ENCODE data around the gene BCAR1. TPM values are rescaled to one million over a fixed set of nuclear protein-coding genes. Genes with fewer than 3 reads are reported as not detected.

Gene BCAR1
- total RNA-seq, 1 donor from 2014 or later = 125 TPM

DNA sequence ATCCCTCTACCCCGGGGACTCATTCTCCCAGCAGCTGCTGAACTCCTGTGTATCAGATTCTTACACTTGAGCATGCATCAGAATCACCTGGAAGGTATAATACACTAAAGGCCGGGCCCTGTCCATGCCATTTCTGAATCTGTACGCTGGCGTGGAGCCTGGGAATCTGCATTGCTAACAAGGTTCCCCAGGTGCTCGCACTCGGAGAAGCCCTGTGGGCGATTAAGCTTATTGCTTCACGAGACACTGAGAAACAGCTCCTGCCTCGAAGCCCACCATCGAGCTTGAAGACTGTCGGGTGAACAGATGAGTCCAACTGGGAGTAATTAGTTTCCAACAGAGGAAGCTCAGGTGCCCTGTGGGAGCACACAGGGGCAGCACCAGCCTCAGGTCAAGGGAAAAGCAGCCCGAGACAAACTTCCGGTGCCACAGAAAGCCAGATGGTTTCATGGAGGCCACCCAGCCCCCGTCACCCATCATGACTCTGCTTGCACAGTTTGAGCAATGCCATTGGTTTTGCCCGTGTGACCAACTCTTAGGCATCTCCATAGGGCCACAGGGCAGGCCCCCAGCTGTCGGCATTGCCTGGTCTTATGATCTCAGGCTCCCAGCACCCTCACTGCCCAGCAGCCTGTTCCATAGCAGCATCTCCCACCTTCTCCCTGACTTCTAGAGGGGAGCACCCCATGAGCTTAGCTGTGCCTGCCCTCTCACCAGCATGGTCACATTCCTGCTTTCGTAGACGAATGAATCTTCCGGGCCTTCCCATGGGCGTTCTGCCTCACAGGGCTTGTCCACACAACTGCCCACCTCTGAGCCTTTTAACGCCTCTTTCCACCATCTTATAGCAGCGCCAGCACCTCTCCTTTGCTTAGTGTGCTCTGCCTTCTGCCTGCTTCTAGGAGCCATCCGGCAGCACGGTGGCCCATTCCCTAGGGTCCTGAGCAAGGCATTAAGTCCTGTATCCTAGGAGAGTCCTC is 55.3 kb downstream of the BCAR1 start:
- no peak for DNase-seq (ENCODE audit: low read depth)

DNA sequence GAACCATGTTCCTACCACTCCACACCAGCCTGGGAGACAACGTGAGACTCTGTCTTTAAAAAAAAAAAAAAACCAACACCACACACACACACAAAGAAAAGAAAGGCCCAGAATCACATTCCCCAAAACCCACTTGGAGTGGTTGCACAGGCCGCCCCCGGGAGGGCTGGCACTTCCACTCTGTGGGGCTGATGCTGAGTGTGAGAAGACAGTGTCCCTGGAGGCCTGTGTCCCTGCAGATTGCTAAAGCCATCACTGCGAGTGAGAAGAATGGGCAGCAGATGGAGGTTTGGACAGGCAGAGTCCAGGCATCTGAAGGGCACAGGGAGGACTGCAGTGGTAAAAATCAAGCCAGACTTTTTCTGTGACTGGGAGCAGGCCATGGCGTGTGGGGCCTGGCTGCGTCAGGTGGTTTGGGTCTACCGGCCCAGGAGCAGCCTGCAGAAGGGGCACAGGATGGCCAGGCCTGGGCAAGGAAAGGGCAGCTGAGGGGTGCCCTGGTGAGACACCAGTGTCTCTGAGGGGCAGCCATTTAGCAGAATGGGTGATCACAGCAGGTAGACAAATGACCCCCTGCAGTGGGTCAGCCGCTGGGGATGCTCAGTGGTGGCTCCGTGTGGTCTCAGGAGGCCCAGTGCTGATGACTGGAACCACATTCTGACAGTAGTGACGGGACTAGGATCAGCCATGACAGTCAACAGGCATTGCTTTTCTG is 57.5 kb downstream of the BCAR1 start:
- DNase-seq (ENCODE audit: low read depth) = no peak
- H3K4me3 ChIP-seq (ENCODE audit: low read depth, low read length) = no peak overlapping the region
- TF ChIP-seq, protein P1, sequence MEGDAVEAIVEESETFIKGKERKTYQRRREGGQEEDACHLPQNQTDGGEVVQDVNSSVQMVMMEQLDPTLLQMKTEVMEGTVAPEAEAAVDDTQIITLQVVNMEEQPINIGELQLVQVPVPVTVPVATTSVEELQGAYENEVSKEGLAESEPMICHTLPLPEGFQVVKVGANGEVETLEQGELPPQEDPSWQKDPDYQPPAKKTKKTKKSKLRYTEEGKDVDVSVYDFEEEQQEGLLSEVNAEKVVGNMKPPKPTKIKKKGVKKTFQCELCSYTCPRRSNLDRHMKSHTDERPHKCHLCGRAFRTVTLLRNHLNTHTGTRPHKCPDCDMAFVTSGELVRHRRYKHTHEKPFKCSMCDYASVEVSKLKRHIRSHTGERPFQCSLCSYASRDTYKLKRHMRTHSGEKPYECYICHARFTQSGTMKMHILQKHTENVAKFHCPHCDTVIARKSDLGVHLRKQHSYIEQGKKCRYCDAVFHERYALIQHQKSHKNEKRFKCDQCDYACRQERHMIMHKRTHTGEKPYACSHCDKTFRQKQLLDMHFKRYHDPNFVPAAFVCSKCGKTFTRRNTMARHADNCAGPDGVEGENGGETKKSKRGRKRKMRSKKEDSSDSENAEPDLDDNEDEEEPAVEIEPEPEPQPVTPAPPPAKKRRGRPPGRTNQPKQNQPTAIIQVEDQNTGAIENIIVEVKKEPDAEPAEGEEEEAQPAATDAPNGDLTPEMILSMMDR (conservative IDR thresholded peaks at IDR 0.05; ENCODE audit: low read depth, low read length) = no peak

More for the DNA sequence above, 55.3 kb downstream of the BCAR1 start:
- TF ChIP-seq, protein P1 (conservative IDR thresholded peaks at IDR 0.05; ENCODE audit: low read depth, low read length) = no peak
- no peak overlapping the region for H3K4me3 ChIP-seq (ENCODE audit: low read depth, low read length)

DNA sequence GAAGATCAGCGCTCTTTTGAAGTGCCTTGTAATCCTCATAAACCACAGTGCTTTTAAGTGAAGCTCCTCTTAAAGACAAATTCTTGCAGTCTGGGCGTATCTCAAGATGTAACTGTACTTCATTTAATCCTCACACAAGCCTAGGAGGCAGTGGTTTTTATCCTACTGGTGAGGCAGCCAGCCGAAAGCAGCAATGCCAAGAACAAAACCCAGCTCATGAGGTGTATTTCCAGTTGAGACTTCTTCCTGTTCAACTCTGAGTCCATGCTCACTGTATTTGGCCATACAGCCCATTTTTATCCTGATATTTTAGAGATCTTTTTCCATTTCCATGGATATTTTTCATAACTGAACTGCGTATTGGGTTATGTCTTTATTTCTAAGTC is 58.2 kb downstream of the BCAR1 start:
- TF ChIP-seq, protein P1 (conservative IDR thresholded peaks at IDR 0.05; ENCODE audit: low read depth, low read length) = no peak
- no peak for DNase-seq (ENCODE audit: low read depth)
- no peak overlapping the region for H3K4me3 ChIP-seq (ENCODE audit: low read depth, low read length)

GRCh38 chr16:75192606-75193264 is 58.7 kb downstream of the BCAR1 start:
- TF ChIP-seq, protein P1 (conservative IDR thresholded peaks at IDR 0.05; ENCODE audit: low read depth, low read length) = no peak
- DNase-seq (ENCODE audit: low read depth) = no peak
- no peak overlapping the region for H3K4me3 ChIP-seq (ENCODE audit: low read depth, low read length)

DNA sequence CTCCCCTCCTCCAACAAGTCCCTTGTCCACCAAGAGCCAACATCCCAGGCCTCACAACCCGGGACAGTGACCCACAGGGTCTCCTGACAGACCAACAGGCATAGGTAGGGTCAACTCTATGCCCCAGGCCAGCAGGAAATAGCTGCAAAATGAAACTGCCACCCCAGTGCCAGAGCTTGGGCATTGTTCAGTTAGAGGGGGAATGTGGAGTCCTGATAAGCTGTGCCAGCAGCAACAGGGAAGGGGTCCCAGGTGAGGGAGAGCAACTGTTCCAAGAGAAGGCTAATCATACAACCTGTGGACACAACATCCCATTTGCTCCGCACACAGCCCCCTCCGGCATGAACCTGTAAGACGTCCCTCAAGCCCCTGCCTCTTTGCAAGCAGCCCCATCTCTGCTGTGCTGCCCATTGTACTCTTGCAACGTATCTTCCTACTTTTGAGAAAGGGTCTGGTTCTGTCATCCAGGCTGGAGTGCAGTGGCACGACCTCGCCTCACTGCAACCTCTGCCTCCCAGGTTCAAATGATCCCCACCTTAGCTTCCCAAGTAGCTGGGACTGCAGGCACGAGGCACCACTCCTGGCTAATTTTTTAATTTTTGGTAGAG is 61.7 kb downstream of the BCAR1 start:
- DNase-seq (ENCODE audit: low read depth) = no peak
- H3K4me3 ChIP-seq (ENCODE audit: low read depth, low read length) = no peak overlapping the region
- TF ChIP-seq, protein P1 (conservative IDR thresholded peaks at IDR 0.05; ENCODE audit: low read depth, low read length) = no peak

DNA sequence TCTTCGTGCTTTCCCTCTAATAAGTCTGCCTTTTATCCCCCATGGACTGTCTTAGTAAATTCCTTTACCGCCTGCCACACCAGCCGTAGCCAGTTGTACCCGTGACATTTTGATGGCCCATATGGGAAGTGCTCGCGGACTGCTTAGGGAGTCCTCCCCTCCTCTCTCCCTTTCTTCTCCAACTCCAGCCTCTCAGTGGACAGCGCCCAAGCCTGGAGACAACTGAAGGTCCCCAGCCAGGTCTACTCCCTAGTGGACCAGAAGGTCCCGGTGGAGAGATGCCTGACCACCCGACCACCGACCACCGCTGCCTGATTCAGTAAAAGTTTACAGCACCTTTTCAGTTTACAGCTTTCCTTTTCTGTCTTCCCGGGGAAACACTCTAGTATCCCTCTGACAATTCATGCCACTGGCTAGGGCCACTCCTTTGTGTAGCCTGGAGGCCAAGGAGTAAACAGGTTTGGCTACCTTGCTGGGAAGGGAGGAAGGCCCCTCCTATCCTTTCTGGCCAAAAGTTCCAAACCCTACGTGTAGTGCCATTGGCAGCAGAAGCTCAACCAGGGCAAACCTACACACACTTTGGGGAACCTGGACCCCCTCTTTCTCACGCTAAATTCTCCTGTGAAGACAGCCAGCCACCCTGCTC is 62.5 kb downstream of the BCAR1 start:
- no peak overlapping the region for H3K4me3 ChIP-seq (ENCODE audit: low read depth, low read length)
- no peak for DNase-seq (ENCODE audit: low read depth)
- TF ChIP-seq, protein P1 (conservative IDR thresholded peaks at IDR 0.05; ENCODE audit: low read depth, low read length) = no peak
